Measurements from ENCODE around the gene ABL1.

Gene ABL1

DNA sequence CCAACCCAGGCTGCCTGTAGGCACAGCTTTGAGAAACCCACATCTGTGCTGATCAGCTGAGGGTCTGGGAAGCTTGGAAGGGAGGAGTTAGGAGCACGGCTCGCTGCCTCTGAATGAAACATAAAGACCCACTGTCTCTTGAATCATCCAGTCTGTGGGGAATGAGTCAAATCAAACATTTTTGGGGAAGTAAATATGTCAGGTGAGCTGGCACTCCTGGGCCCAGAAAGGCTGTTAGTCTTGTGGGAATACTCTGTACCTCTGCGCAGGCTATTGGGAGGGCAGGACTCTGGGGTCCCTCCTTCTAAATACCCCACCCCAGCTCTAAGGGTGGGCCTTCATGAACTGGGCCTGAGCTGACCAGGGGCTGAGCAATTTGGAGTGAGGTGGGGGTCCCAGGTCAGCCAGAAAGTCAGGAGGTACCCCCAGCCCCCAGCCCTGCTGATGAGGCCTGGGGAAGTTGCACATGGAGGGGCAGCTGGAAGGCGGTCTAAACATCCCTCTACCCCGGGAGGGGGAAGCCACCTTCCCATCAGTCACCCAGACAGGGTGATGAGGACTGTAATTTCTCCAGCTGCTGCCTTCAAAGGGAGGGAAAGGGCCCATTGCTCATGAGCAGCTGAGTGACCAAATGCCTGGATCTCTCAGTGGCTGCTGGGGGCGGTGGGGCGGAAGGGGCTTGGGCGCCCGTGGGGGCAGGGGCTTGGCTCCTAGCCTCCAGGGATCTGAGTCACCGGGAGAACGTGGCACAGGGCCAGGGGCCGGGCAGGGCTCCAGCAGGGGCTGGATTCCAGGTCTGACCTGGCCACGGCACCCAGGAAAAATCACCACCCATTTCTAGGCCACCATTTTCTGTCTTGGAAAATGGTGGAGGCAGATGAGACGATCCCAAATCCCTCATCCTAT, 93.2 kb downstream of the ABL1 start:
- no peak for DNase-seq (ENCODE audit: extremely low read depth, low read depth)
- TF ChIP-seq, protein P1, sequence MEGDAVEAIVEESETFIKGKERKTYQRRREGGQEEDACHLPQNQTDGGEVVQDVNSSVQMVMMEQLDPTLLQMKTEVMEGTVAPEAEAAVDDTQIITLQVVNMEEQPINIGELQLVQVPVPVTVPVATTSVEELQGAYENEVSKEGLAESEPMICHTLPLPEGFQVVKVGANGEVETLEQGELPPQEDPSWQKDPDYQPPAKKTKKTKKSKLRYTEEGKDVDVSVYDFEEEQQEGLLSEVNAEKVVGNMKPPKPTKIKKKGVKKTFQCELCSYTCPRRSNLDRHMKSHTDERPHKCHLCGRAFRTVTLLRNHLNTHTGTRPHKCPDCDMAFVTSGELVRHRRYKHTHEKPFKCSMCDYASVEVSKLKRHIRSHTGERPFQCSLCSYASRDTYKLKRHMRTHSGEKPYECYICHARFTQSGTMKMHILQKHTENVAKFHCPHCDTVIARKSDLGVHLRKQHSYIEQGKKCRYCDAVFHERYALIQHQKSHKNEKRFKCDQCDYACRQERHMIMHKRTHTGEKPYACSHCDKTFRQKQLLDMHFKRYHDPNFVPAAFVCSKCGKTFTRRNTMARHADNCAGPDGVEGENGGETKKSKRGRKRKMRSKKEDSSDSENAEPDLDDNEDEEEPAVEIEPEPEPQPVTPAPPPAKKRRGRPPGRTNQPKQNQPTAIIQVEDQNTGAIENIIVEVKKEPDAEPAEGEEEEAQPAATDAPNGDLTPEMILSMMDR (IDR thresholded peaks at IDR 0.05; ENCODE audit: low read depth, low read length), result no peak

DNA sequence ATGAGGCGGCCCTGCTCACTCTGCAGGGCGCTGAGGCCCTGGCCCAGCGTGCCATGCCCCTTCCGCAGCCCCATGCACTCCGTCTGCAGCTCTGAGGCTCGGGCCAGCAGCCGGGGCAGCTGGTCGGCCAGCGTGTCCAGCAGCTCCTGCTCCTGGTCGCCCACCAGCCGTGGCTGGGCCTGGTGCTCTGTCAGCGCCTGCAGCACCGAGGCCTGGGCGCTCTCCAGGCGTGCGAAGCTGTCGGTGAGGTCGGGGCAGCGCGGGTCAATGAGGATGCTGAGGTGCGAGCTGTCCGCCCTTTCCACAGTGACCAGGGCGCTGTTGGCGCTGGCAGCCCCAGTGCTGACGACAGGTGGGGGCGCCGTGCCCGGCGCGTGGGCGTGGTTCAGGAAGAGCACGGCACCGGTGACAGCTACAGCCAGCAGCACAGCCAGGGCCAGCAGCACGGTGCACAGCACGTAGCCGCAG, 94.6 kb downstream of the ABL1 start:
- DNase-seq (ENCODE audit: extremely low read depth, low read depth), result no peak
- TF ChIP-seq, protein P1 (IDR thresholded peaks at IDR 0.05; ENCODE audit: low read depth, low read length), result no peak

DNA sequence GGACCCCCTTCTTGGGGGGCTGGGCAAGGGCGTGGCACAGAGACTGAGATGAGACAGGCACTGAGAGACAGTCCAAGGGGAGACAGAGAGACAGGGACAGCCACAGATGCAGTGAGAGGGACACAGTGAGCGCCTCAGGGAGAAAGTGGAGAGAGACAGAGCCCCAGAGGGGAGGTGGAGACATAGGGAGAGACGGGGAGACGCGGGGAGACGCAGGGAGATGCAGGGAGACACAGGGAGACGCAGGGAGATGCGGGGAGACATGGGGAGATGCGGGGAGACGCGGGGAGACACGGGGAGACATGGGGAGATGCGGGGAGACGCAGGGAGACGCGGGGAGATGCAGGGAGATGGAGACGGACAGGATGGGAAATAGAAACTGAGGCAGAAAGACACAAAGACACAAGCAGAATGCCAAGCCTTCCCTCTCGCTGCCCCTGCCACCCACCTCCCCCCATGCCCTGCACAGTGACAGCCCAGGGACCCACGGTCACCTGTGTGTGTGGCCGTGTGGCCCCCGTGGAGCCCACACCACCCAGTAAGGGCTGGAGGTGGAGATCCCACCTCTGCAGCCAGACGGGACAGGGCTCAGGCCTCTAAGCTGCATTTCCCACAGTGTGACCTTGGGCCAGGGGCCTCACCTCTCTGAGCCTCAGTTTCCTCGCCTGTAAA, 95.2 kb downstream of the ABL1 start:
- no peak for DNase-seq (ENCODE audit: extremely low read depth, low read depth)
- TF ChIP-seq, protein P1 (IDR thresholded peaks at IDR 0.05; ENCODE audit: low read depth, low read length), result no peak

DNA sequence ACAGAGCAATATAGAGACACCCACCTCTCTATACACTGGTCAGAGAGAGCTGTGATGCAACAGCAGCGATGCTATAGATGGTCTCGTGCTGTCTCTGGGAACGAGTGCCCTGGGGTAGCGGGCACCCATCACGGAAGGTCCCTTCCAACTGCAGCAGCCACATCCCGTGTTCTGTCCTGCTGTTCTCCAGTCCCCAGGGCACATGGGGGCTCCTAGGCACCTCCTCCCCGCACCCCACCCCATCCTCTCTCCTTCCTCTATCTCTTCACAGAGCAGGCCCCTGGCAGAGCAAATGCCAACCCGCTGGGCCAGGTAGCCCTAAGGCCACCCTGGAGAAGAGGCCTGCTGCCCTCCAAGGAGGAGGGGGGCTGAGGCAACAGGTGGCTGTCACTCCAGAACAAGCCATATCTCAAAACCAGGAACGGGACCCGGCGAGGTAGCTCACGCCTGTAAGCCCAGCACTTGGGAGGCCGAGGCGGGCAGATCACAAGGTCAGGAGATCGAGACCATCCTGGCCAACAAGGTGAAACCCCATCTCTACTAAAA, 95.8 kb downstream of the ABL1 start:
- TF ChIP-seq, protein P1 (IDR thresholded peaks at IDR 0.05; ENCODE audit: low read depth, low read length), result no peak
- DNase-seq (ENCODE audit: extremely low read depth, low read depth), result no peak

DNA sequence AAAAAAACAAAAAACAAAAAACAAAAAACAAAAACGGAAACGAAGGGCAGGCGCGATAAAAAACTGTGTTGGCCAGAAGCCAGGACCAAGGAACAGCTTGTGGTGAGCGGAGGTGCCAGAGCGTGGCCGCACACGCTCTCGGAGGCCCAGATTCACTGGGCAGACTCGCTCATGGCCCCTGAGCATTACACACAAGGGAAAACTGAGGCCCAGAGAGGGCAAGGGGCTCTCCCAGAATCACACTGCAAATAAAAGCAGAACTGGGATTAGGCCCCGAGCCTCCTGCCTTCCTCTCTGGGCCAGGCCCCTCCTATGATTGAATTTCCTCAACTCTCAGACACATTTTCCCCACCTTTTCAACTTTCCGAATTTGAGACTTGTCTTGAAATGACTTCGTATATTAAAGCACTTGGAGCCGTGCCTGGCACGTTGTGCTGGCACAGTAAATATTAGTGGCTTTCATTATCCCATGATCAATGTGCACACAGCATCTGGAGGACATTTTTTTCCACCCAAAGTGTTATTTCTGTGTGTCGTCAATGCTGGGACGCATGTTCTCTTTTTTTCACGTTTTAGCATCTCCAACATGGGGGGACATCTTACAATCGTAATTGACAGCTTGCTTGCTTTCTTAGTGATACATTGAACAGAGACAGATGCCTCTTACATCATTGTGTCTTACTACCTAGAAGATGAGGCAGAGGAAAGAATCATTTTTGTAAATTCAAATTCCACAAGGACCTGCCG, 96.6 kb downstream of the ABL1 start:
- TF ChIP-seq, protein P1 (IDR thresholded peaks at IDR 0.05; ENCODE audit: low read depth, low read length), result no peak
- no peak for DNase-seq (ENCODE audit: extremely low read depth, low read depth)

DNA sequence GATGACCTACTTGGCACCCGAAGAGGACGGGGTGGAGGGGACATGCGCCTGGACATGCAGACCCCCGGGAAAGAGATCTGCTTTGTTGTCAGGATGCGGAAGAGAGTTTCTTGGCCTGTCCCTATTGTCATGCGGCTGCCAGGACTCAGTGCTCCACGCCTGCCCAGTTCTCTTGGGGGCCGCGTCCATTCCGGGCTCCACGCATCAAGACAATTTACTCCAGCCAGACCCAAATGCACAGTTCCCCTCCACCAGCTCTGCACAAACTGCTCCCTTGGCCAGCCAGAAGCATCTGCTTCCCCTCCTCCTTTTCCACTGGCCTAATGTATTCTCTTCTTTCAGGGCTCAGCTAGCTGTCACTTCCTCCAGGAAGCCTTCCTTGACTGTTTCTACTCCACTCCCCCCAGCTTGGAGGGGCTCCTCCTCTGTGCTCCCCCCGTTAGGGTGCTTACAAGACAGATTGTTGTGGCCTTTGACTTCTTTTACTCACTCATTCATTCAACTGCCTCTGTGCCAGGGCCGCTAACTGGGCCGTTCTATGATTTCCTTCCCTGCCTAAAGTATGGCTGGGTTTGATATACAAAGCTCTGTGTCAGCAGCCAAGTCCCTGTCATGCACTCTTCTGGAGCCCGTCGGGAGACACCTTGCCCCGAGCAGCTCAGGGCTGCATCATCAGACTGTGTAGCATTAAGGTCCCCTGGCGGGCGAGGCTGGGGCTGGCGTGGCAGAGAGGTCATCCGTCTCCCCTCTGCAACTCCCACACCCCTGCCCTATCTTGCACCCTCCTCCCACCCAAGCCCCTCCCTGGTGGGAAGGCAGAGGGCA, 97.4 kb downstream of the ABL1 start:
- DNase-seq (ENCODE audit: extremely low read depth, low read depth), result no peak
- TF ChIP-seq, protein P1 (IDR thresholded peaks at IDR 0.05; ENCODE audit: low read depth, low read length), result no peak

Data from AG09319 (cell line).